Activated naive CD8-positive, alpha-beta T cell treated with anti-CD3 and anti-CD28 coated beads for 36 hours (primary cell): ENCODE measurements around the gene RANBP3L. TPM values are rescaled to one million over a fixed set of nuclear protein-coding genes. Genes with fewer than 3 reads are reported as not detected.

Experiments used
- DNase-seq: peaks from one replicate; pipeline ENCODE4 v3.0.0; 2021
- H3K27ac Mint-ChIP-seq: one replicate; pipeline ENCODE4 v1.8.0; 2022; ENCODE audit warnings: mild to moderate bottlenecking, moderate library complexity, mixed read lengths
- H3K27me3 Mint-ChIP-seq: one replicate; pipeline ENCODE4 v1.8.0; 2022; ENCODE audit warnings: mild to moderate bottlenecking, mixed read lengths
- H3K36me3 Mint-ChIP-seq: one replicate; pipeline ENCODE4 v1.8.0; 2021; ENCODE audit warnings: mild to moderate bottlenecking, mixed read lengths
- H3K4me1 Mint-ChIP-seq: one replicate; pipeline ENCODE4 v1.8.0; 2021; ENCODE audit warnings: mixed read lengths
- H3K4me3 Mint-ChIP-seq: one replicate; pipeline ENCODE4 v1.8.0; 2022; ENCODE audit warnings: mild to moderate bottlenecking, moderate library complexity, mixed read lengths
- H3K9me3 Mint-ChIP-seq: one replicate; pipeline ENCODE4 v1.8.0; 2022; ENCODE audit warnings: mixed read lengths
- total RNA-seq, 2 experiments: library from RNA; stranded (reverse); gene quantifications; one replicate each; pipeline ENCODE4 v1.2.3, GENCODE V29; 2021

RANBP3L gene
- total RNA-seq, 2 experiments from 2014 or later, result 0.10 to 0.14 TPM

DNA sequence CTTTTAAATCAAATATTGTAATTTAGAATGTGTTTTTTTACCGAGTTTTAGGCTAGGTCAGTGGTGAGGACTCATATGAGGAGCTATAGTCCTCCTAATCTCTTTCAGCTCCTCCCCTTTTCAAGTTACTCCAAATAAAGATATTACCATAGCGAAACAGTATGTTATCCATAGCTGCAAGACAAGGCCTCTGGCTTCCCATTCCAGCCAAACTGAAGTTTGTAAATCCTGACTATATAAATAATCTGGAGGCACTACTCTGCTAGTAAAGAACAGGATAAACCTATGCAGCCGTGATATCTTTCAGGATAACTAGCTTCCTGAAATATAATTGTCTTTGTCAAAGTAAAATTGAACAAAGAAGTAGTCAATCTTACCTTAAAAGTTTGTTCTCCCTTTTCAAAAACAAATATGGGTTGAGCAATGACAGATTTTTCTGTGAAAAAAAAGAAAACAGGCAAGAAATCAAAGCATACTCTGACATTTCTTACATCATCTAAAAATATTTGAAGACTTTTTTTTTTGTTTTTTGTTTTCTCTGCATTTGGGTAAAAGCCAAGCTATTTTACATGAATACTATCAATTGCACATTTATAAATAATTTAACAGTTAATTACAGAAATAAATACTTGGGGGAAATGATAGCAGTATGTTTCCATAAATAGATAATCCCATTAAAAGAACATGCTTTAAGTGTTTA lies 30.7 kb downstream of the RANBP3L start:
- Mint-ChIP-seq H3K9me3 (no peaks in the 10 kb centered on the region), H3K36me3 (no peaks in the 10 kb centered on the region), H3K4me3 (no peak overlapping the region), H3K27me3 (peaks cover 32% of the 10 kb centered on the region), H3K4me1 (no peaks in the 10 kb centered on the region), H3K27ac (no peak overlapping the region)
- DNase-seq, result no peak

DNA sequence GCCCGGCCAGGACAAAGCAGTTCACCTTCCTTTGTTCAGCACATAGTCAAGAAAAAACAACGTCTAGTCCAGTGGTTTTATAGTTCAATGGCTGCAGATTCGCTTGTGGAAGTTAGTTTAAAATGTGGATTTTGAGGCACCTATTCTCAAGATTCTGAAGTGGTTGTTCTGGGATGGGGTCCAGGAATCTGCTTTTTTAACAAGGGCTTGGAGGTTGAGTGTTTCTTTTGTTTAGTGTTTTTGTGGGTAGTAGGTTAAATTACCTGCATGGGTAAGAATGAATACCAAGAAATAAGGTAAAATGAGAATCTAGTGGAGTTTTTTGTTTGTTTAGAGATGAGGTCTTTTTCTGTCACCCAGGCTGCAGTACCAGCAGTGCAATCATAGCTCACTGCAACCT lies 31.5 kb downstream of the RANBP3L start:
- Mint-ChIP-seq H3K27me3 (peaks cover 27% of the 10 kb centered on the region), H3K36me3 (no peaks in the 10 kb centered on the region), H3K4me3 (no peak overlapping the region), H3K9me3 (no peaks in the 10 kb centered on the region), H3K4me1 (no peaks in the 10 kb centered on the region), H3K27ac (no peak overlapping the region)
- no peak for DNase-seq

DNA sequence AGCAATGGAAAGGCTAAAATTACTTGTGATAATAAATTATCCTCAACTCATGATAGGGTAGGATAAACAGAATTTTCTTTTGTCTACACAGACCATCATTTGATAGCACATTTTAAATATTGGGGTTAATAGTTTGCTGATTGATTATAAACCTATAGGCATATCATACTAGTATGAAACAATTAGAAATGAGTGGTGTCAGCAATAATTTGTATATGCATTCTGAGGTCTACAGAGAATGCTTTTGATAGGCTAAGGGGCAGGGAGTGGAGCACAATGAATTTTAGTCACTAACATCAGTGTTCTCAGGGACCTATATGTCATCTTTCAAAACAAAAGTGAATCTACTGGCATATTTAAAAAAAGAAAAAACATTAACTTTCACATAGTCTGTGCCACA lies 32.2 kb downstream of the RANBP3L start:
- Mint-ChIP-seq H3K4me1 (no peaks in the 10 kb centered on the region), H3K4me3 (no peak overlapping the region), H3K27me3 (peaks cover 29% of the 10 kb centered on the region), H3K36me3 (no peaks in the 10 kb centered on the region), H3K9me3 (no peaks in the 10 kb centered on the region), H3K27ac (no peak overlapping the region)
- DNase-seq, result no peak

DNA sequence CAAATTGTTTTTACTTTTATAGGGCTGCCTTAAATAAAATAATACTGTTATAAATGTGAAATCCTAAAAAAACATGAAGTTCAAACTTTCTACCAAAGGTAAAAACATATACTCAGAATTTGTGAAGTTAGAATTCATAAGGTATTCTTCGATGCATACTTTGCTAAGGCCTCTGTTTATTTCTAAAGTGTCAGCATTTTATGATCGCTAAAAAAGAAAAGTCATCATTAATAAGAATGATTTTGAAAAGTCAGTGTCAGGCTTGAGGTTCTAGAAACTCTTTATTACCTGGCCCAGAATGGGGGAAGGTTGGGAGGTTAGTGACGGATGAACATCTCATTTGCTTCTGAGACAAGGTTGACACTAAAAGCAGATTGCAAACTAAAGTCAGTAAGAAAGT lies 33.8 kb downstream of the RANBP3L start:
- no peak for DNase-seq
- H3K9me3 Mint-ChIP-seq, result no peaks in the 10 kb centered on the region
- H3K27me3 Mint-ChIP-seq, result peaks cover 30% of the 10 kb centered on the region
- H3K36me3 Mint-ChIP-seq, result no peaks in the 10 kb centered on the region
- H3K4me3 Mint-ChIP-seq, result no peak overlapping the region
- no peaks in the 10 kb centered on the region for H3K4me1 Mint-ChIP-seq
- no peak overlapping the region for H3K27ac Mint-ChIP-seq

DNA sequence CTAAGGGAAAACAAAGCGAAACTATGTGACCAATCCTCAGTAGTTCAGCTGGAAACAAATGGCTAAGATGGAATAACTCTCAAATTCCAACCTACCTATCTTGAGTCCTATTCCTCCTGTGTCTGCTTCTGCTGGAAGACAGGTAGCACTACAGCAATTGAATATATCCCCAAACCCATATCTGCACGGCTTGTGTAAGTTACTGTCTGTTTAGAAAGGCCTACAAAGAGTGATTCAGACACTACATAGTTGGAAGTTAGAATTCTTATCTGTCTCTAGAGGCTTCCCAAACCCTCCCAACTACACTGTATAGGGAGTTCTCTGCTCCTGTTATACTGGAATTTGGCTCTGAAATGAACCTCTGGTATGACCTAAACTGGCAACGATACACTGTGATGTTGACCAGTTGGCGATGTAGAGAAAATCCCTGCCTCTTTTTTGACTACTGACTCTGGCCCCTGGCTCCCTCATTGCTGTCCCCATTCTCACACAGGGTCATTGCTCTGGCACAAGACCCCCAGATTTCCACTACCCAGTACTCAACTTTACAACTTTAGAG lies 37.4 kb downstream of the RANBP3L start:
- H3K27ac Mint-ChIP-seq, result no peak overlapping the region
- no peaks in the 10 kb centered on the region for H3K4me1 Mint-ChIP-seq
- H3K36me3 Mint-ChIP-seq, result no peaks in the 10 kb centered on the region
- peaks cover 28% of the 10 kb centered on the region for H3K27me3 Mint-ChIP-seq
- DNase-seq, result no peak
- H3K9me3 Mint-ChIP-seq, result no peaks in the 10 kb centered on the region
- no peak overlapping the region for H3K4me3 Mint-ChIP-seq

DNA sequence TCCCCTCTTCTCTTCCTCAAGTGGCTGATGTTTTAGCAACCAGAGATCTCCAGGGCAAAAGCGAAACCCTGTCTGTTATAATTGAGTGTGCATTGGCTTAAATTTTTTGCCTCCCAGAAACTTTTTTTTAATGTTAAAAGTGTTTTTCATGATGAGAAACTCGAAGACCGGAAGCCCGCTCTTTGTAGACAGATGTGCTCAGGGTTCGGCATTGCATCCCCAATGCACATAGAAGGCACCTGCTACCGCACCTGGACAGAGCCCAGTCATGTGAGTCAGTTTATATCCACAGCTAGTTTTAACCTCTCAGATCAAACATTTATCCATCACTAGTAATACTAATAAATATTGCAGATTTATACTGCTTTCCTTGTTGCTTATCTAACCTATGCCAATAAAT lies 40.5 kb downstream of the RANBP3L start:
- Mint-ChIP-seq H3K9me3 (no peaks in the 10 kb centered on the region), H3K4me3 (no peak overlapping the region), H3K27me3 (peaks cover 27% of the 10 kb centered on the region), H3K4me1 (no peaks in the 10 kb centered on the region), H3K36me3 (no peaks in the 10 kb centered on the region), H3K27ac (no peak overlapping the region)
- DNase-seq, result no peak

DNA sequence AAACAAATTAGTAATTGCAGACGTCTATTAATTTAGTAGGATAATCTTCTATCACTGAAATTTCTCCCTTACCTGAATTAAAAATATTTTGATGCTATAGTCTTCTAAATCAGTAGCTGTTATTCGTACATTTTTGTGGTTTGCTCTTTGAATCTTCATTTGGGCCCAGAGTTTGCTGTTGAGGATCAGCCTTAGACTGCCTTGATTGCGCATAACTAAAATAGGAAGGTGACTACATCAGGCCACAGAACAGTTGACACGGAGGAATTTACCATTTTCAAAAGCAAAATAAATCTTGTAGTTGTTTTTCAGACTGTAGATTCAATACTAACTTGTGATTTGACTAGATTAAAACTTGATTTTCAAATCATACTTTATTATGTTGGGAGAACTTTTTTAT lies 48.1 kb downstream of the RANBP3L start:
- Mint-ChIP-seq H3K9me3 (no peaks in the 10 kb centered on the region), H3K27ac (no peak overlapping the region), H3K27me3 (peaks cover 13% of the 10 kb centered on the region), H3K4me1 (no peaks in the 10 kb centered on the region), H3K36me3 (no peaks in the 10 kb centered on the region), H3K4me3 (no peak overlapping the region)
- DNase-seq, result no peak

DNA sequence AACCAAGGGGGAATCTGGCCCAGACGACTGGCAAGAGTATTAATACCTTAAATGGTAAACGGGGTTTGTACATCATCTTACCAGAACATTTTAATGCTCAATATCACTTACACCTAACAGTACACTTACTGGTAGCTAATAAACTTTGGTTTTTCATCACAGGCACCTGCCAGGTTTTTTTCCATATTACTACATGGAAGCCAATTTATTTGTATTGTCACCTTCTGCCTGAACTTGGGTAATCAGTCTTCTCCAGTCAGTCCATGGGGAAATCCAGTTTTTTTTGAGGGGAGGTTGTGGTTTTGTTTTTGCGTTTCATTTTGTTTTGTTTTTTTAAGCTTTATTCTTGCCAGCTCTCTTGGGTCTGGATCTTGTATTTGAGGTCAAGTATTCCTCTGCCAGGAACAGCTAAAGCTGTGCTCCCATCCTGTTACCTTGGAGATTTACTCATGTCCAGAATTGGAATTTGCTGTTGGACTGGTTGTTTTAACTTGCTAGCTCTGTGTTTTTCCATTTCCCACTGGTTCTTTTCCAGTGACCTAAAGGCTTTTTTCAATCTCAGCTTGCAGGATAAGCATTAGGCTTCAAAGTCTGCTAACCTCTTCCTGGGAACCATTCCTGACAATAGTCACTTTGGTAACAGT lies 48.9 kb downstream of the RANBP3L start:
- Mint-ChIP-seq H3K4me3 (no peak overlapping the region), H3K4me1 (no peaks in the 10 kb centered on the region), H3K9me3 (no peaks in the 10 kb centered on the region), H3K27me3 (peaks cover 13% of the 10 kb centered on the region), H3K36me3 (no peaks in the 10 kb centered on the region), H3K27ac (no peak overlapping the region)
- DNase-seq, result no peak

DNA sequence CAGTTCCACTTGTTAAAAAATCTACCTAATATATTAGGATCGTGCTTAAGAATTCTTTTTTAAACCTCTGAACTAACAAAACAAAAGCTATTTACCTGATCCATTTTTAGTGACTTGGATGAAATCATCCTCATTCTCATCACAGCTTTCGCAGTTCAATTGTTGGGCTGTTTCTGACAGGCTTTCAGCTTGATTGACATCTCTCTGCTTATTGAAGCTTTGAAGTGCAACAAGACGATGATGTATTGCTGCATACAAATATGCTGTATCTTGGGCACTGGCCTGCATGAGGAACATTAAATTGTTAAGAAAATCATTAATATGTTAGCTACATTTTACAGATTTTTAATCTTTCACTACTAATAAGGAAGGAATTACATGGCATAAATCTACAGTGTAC lies 50.5 kb downstream of the RANBP3L start:
- Mint-ChIP-seq H3K36me3 (no peaks in the 10 kb centered on the region), H3K4me1 (no peaks in the 10 kb centered on the region), H3K27ac (no peak overlapping the region), H3K27me3 (peaks cover 9% of the 10 kb centered on the region), H3K4me3 (no peak overlapping the region), H3K9me3 (no peaks in the 10 kb centered on the region)
- DNase-seq, result no peak

DNA sequence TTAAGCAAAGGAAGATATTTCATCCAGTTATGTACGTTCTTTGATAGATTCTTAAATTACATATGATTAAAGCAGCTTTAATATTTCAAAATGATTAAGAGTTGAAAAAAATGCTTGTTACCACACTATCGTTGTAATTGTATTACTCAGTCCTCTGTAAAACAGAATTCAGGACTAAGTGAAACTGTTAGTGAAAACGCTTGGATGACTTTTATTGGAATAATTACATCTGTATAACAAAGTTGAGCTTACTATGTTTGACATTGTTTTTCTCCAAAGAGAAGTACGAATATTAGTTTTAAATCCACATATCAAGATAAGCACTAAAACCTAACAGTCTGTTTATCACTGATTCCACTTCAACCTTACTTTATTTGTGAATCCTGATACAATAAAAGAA lies 51.3 kb downstream of the RANBP3L start:
- Mint-ChIP-seq H3K4me1 (no peaks in the 10 kb centered on the region), H3K36me3 (no peaks in the 10 kb centered on the region), H3K27me3 (peaks cover 5% of the 10 kb centered on the region), H3K9me3 (no peaks in the 10 kb centered on the region), H3K27ac (no peak overlapping the region), H3K4me3 (no peak overlapping the region)
- DNase-seq, result no peak

DNA sequence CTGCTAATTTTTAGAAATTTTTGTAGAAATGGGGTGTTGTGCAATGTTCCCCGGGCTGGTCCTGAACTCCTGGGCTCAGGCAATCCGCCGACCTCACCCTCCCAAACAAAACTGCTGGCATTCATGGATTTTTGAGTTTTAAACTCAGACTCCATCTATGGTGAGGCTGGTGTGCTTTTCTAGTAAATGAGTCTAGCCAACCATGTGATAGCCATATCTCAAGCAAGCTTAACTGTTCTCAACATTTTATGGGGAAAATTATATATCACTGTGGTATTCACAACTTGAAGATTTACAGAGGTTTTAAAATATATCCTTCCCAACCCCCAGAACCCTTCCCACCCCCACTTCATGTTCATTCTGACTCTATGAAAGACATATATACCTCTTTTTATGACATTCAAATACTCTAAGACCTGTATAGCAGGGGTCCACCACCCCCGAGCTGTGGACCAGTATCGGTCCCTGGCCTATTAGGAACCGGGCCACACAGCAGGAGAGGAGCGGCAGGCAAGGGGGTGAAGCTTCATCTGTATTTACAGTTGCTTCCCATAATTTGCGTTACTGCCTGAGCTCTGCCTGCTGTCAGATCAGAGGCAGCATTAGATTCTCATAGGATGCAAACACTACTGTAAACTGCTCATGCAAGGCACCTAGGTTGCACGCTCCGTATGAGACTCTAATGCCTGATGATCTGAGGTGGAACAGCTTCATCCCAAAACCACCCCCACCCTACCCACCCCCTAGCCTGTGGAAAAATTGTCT lies 55.5 kb downstream of the RANBP3L start:
- no peak for DNase-seq
- Mint-ChIP-seq H3K36me3 (peaks cover 4% of the 10 kb centered on the region), H3K27me3 (no peaks in the 10 kb centered on the region), H3K4me3 (no peak overlapping the region), H3K9me3 (no peaks in the 10 kb centered on the region), H3K27ac (no peak overlapping the region), H3K4me1 (peaks cover 10% of the 10 kb centered on the region)

DNA sequence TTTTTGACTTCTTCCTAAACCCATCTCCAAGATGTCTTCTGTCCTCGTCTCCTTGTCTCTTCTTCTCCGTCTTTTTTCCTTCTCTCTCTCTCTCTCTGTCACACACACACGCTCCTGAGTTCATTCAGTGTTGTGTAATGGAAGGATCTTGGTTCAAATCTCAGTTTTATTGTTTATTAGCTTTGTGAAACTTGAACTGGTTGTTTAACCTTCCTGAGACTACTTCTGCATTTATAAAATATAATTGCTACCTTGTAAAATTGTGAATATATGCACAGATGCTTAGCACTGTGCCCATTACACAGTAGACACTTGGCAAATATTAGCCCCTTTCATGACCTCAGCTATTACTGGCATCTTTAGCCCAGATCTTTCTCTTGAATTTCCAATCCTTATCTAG lies 57.6 kb downstream of the RANBP3L start:
- Mint-ChIP-seq H3K27ac (no peak overlapping the region), H3K36me3 (peaks cover 4% of the 10 kb centered on the region), H3K27me3 (no peaks in the 10 kb centered on the region), H3K4me1 (peaks cover 25% of the 10 kb centered on the region), H3K4me3 (no peak overlapping the region), H3K9me3 (no peaks in the 10 kb centered on the region)
- no peak for DNase-seq

DNA sequence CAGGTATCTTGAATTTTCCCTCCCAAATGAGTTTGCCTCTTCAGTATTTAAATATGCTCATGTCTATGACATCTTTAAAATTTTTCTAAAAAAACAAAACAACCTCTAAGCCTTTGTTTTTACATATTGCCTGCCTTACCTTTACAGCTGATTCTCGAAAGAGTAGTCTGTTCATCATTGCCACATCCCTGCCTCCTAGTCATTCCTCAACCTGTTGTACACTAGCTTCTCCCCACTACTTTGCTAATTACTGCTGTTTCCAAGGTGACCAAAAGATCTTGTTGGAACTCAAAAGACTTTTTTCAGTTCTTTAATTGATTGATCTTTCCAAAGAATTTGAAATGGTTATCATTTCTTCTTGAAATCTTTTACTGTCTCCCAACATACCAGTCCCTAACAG lies 58.0 kb downstream of the RANBP3L start:
- Mint-ChIP-seq H3K4me1 (peaks cover 28% of the 10 kb centered on the region), H3K36me3 (peaks cover 4% of the 10 kb centered on the region), H3K4me3 (peak overlapping the region; percentile 5), H3K27me3 (no peaks in the 10 kb centered on the region), H3K9me3 (no peaks in the 10 kb centered on the region), H3K27ac (peak overlapping the region; percentile 94)
- DNase-seq, result no peak

DNA sequence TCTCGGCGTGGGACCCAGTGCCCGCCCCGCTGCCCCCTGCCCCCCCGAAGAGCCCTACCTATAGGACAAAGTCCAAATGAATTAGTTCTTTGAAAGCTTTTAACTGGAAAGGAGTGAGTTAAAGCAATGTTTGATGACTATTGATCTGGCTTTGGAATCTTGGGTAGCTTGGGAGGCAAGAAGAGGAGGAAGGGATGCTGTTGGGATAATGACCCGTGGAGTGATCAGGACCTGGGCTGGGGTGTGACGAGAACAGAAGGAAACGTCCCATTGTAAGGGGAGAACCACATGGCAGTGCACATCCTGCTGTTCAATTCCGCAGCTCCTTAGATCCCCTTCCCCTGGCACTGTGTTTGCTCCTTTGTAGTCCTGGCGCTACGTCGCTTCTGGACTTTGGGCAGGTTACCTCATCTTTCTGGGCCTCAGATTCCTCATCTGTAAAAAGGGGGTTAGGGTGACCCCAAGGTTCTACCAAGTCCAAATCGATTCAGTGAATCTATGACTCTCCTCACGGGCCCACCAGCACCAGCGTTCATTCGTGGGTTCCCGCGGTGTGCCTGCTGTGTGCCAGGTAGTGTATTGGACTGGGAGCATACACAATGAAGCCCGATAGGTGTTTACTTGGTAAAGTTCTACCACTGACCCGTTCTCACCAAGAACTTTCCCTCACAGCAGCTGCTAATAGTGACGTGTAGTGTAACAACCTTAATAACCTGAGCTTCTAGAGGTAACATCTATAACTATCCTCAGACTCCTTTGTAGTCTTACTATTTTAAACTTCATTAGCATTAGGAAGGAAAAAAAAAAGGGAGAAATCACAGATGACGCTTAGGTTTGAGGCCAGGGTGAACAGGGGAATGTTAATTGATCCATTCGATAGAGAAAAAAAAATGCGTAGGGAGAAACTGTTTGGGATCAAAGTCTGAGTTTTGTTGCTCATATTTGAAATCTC lies 58.9 kb downstream of the RANBP3L start:
- Mint-ChIP-seq H3K9me3 (no peaks in the 10 kb centered on the region), H3K27ac (peak overlapping the region; percentile 94), H3K4me3 (peak overlapping the region; percentile 83), H3K36me3 (peaks cover 6% of the 10 kb centered on the region), H3K4me1 (peaks cover 32% of the 10 kb centered on the region), H3K27me3 (no peaks in the 10 kb centered on the region)
- no peak for DNase-seq
